Renal cortical epithelial cell (primary cell): ENCODE measurements around the gene PJA1. TPM values are rescaled to one million over a fixed set of nuclear protein-coding genes. Genes with fewer than 3 reads are reported as not detected.
A peak's percentile ranks its signal among the peaks of the same experiment; 100 is the strongest.

Source experiments
- DNase-seq: peaks from one replicate; pipeline ENCODE4 v3.0.0-alpha.2; 2011; ENCODE audit warnings: low read depth
- total RNA-seq: library from RNA; depleted of rRNA; stranded (reverse); fragments of >200 nt; gene quantifications from 2 replicates; pipeline ENCODE4 v1.2.3, GENCODE V29; 2014

PJA1 gene
- total RNA-seq, 1 donor from 2014 or later, result 47.1 TPM

DNA sequence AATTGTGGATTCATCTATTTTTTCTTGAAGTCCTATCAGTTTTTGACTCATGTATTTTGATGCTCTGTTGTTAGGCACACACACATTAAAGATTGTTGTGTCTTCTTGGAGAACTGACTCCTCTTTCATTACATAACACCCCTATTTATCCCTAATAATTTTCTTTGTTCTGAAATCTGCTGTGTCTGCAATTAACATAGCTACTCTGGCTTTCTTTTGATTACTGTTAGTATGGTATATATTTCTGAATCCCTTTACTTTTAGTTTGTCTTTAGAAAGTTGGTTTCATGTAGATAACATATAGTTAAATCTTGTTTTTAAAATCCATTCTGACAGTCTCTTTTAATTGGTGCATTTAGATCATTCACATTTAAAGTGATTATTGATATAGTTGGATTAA is 5.1 kb upstream of the PJA1 start:
- no peak for DNase-seq

DNA sequence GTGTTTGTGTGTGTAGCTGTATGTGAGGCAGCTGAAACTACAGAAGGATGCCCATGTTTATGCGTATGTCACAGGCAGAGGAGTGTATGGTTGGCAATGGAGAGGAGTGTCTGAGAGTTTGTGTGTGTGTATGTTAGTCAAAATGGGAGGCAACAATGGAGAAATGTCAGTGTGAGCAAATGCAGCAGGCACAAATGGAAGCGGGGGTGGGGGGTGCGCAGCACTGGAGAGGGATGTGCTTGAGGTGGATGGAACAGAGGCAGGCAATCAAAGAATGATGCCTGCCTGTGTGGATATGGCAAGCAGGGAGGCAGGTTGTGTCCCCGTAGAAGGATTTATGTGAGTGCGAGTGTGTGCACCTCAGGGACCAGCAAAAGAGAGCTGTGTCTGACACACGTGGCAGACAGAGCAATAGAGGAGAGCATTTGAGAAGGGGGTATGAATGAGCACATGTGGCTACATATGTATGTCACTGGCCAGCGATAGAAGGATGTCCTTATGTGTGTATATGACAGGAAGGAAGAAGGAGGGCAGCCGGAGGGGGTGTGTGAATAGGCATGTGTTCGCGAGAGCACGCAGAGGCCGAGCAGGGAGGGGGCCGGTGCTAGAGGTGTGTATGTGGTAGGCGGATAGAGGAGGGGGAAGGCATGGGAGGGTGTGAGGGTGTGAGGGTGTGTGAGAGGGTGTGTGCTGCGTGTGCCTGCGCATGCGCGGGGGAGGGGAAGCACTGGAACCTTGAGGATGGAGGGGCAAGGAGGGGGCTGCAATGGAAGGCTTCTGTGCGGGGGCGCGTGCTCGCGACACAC is 1.1 kb downstream of the PJA1 start:
- DNase-seq, result no peak

DNA sequence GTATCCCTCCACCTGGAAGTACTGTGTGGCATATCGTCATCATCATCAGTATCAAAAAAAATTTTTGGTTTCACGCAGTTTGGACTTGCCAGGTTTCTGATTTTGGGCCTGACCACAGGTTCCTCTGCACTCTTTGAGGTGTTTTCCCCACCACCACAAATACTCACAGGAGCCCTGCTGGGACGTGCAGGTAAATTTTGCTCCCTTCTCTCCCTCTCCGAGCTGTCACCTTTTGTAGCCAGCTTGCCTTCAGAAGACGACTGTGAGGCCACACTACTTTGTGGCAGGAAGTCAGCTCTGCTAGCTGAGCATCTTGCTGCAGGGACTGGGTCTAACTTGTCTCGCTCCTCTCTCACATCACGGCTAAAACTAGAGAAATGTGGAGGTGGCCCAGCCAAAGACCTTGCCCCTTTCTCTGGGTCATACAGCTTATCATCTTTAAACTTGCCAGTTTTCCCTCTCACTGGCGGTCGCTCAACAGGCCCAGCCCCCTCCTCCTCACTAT is 2.8 kb downstream of the PJA1 start:
- no peak for DNase-seq

DNA sequence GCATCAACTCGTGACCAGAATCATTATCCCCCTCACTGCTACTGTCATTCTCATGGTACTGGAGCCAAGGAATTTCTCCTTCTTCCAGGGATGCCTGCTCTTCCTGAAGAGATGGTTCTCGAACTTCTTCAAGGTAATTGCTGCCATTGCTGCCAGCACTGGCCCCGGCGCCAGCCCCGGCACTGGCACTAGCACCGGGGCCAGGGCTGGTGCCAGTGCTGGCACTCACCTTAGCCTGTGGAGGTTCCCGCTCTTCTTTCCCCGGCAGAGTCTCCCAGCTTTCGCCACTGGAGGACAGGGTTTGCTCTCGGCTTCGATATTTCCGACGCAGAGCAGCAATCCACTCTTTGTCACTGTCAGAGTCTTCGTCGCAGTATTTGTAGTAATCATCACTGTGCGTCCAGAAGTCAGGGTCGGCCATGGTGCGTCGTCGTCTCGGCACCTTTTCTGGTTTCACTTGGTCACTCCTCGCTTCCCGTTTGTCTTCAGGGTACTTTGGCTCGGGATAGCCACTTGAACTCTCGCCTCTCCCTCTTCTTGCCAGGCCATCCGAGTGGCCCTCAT is 3.4 kb downstream of the PJA1 start:
- no peak for DNase-seq

DNA sequence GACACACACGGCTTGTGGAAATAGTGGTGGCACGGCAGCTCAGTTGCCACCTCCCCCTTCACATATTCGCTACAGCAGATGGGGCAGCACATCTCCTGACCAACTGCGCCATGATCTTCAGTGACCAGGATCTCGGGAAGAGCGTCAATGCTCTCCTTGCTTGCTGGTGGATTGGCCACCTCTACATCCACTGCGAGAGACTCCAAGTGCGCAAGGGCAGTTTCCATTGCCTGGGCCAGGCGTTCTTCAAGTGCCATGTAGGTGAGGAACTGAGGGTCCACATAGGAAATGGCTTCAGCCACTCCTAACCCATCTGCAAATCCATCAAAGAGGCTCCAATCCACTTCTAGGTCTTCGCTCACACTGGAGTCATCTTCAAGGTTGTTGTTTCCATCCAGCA is 3.9 kb downstream of the PJA1 start:
- no peak for DNase-seq

DNA sequence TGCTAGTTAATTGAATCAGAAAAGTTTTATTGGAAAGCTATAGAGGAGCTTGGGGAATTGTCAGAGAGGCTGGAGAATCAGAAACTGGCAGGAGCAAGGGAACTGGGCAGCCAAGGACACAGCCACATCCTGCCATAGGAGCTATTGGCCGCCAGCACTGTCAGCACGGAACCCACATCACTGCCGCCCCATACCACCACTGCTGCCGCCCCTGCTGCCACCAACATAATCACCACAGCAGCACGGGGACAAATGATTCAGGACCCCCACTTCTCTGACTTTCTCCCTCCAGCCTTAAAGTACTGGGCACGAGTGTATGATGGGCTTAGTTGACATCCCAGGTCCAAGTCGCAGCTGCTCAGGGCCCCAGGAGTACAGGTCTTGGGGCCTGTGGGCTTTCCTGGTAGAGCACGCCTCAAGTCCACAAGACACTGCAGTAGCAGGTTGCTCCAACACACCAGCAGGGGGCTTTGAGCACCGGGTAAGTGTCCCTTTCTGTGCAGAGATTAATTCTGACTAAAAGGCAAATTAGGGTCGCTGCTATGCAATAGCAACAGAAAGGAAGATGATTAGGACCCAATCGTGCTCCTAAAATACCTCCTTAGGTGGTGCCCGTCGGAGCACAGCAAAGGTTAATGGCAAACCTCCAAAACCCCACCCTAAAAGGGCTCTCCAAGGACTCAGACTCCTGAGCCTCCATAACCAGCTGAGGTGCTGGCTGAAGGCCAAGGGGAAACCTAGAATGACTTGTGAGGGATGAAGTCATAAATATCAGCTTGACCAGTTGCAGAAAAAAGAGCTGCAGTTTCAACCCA is 6.9 kb downstream of the PJA1 start:
- peak; percentile 84 for DNase-seq

DNA sequence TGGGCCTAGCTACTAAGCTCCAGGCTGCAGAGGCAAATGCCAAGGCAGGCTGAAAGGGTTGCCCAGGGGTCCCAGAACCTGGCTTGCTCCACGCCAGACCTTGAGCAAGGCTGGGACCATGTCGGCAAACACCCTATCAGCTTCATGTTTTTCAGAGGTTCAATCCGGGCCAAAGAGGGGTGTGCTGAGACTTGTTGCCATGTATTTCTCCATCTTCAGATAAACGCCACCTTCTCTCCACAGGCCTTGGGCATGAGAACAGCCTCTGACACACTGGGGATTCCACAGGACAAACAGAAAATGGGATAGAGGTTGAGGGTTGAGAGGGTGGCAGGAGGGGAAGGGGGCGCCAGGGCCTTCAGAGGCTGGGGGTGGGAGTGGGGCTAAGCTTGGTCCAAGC is 8.6 kb downstream of the PJA1 start:
- DNase-seq, result no peak

DNA sequence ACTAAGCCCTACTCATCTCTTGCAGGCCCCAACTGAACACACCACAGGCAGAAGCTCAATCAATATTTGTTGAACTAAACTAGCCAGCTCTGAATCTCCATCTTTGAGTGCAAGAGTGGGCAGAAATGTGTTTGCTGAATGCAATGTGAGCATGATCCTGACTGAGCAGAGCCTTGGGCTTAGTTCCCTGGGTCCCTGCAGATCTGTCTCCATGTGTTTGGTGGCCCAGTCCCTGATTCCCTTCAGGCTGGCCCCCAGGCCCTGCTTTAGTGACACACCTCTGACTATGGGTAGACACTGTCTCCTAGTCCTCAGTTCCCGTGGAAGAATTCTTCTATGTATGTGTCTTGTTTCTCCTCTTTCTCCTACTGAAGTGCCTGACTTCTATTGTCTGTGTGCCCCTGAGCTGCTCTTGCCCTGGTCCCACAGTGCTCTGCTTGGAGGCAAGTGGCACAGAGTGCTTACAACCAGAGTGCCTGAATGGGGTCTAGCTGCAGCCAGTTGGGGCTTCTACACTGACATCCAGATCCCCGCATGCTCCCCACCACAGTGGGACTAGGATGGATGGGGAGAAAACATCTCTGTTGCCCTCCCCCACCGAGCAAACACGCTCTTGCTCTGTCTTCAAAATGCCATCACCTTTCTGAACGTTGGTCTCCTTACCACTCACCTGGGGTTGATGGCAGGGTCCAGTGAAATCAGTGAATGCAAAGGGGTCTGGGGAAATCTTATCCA is 9.3 kb downstream of the PJA1 start:
- DNase-seq, result no peak

DNA sequence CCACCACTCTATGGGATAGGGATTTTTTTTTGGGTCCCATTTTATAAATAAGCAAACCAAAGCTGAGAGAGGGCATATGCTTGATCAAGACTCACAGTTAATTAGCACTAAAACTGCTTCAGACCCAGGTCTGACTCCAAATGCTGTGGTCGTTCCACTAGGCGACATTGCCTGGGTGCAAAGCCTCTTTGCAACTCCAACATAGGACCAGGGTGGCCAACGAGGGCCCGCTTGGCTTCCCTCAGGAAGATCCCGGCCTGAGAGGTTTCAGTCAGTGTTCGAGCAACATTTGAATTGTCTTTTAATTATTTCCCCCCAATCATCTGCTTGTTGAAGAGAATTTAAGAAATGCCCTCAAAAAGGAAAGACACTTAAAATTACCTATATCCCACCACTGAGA is 11.2 kb downstream of the PJA1 start:
- DNase-seq, result no peak

DNA sequence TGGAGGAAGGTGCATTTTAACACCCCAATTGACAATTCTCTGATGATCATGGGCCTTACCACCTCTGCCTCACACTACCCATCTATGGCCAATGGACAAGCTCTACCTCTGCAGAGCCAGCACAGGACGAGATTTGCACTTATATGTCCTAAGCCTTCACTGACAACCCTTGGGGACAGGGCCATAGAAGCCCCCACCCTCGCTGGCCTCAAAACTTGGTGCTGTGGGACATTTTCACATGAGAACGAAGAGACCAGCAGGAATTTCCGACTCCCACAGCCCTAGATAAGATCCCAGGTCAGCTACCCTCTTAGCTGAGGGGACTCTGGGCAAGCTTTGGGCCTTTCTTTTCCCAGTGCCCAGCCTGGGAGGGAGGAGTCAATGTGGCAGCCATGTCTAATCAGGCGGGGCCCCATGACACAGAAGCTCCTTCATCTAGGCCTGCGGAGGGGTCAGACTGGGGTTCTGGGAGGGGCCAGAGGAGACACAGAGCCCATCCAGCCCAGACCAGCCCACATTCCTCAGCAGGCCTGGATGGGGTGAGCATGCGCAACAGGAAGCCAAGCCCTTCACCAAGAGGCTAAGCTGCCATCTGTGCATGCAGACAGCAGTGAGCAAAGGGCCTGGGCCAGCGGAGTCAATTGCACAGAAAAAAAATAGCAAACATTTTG is 12.1 kb downstream of the PJA1 start:
- no peak for DNase-seq

DNA sequence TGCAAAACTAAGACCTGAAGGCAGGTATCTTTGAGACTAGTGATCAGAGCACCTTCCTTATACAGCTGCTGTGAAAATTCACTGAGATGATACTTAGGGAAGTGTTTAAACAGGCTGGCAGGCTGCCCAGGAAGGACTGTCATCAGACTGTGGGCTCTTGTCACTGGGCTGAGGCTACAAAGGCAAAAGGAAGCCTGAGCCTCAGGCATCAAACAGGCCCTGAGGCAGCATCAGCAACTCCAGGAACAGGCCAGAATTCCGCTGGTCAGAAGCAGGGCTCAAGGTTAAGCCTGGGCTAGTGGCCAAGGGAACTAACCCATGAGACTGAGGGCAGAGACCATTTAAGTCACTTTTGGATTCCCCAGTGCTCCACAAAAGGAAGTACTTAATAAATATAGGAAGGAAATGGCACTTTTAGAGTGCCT is 12.8 kb downstream of the PJA1 start:
- peak; percentile 48 for DNase-seq

DNA sequence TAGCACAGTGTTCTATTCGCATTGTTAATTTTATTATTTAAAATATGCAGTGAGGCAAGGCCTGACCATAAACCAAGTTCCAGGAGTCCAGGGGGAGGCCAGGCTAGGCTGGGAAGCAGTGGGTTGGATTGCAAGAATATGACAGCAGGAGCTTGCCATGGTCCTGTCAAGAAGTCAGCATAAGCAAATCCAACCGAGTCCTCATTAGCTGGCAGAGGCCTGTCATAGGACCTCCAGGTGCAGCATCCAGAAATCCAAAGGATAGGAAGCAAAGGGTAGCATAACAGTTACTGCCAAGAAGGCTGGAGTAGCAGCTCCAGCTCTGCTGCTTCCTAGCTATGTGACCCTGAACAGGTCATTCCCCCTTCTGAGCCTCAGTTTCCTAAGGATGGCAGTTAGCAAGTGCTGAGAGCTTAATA is 13.4 kb downstream of the PJA1 start:
- no peak for DNase-seq

DNA sequence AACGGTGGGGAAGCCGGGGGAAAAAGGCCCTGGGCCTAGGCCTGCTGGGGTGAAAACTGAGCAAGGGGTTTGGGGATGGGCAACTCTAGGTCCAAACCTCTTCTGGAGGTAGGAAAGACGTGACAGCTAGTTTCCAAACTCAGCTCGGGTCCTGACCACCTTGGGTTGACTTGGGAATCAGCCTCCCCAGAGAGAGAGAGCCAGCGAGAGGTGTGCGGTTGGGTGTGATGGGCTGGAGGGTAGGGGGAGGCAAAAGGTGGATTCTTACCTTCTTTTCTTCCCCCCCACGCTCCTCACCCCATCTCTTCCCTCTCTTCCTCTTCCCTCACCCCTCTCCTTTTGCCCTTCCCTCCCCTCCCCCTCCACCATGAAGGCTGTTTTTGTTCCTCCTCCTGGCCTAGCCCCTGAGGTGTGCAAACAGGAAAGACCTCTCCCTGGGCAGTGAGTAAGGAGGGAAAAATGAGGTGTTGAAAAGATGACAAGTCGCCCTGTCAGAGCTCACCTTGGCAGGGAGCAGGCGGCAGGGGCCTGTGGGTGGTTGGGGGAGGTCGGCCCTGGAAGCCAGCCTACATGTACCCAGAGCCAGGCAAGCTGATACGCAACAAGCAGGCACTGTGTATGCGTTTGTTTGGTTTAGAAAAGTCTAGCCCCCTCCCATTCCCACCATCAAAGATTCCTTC is 14.8 kb downstream of the PJA1 start:
- peak; percentile 39 for DNase-seq

DNA sequence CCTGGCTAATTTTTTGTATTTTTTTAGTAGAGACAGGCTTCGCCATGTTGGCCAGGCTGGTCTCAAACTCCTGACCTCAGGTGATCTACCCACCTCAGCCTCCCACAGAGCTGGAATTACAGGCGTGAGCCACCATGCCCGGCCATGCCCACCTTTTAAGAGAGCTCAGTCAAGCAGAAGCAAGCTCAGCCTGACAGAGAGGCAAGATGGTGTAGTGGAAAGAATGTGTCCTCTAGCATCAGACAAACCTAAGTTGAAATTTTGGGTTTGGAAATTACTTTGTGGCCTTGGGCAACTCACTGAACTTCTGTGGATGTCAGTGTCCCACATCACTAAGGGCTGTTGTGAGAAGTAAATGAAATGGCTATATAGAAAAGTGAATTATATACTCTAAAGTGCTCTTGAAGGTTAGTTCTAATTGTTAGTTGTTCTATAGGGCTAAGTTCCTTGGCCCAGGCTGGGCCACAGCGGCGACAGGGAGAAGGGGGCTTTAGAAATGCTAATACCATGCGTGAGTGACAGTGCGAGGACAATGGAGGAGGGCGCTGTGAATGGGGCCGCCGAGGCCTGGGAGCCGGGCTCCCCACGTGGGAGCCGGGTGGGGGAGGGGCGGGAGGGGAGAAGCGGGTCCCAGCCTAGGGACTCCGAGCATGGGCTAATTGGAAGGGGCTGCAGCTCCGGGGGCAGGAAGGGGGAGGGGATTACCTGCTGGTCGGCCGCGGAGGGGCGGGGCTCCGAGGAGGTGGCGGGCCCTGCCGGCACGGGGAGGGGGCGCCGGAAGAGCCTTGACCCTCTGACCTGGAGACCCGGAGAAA is 15.6 kb downstream of the PJA1 start:
- DNase-seq, result no peak

DNA sequence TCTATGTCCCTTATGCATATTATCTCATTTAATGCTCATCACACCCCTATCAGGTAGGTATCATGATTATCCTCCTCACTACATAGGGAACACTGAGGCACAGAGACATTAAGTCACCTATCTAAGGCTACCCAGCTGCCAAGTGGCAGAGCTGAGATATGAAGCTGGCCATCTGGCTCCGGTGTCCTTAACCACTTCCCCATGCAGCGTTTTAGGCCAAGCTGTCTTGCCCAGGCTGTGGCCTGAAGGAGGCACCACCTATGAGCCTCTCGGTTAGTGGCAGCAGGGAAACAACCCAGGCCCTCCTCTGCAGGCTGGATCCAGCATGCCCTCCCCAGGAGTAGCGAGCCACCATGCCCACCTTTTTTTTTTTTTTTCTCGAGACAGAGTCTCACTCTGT is 16.3 kb downstream of the PJA1 start:
- DNase-seq, result no peak

DNA sequence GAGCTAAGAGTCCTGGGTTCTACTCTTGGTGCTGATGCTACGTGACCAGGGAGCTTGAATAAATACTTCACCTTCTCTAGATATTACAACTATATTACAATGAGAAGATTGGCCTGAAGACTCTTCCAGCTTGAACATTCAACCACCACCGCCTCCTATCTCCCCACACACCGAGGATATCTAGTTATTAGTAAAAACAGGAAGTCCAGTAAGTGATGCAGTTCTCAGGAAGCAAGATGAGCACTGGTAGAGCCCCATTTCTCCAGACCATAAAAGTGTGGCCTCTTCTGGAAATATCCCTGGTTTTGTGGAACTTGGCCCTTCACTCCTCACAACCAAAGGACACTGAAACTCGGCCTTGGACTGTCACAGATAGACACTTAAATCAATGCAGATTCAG is 18.5 kb downstream of the PJA1 start:
- DNase-seq, result no peak

DNA sequence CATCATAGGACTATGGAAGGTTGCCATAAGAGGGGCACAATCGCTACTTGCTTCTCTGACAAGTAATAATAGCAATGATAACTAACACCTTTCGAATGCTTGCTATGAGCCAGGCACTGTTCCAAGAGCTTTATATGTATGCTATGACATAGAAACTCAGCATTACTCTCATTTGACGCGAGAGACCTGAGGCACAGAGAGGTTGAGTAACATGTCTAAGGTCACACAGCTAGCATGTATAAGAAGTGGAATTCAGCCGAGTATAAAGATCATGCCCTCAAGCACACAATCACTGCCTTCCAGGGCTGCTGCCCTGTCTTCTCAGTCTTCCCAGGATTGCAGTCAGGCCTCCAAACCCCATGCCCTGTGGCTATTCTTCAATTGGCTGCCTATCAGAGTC is 19.5 kb downstream of the PJA1 start:
- DNase-seq, result no peak

DNA sequence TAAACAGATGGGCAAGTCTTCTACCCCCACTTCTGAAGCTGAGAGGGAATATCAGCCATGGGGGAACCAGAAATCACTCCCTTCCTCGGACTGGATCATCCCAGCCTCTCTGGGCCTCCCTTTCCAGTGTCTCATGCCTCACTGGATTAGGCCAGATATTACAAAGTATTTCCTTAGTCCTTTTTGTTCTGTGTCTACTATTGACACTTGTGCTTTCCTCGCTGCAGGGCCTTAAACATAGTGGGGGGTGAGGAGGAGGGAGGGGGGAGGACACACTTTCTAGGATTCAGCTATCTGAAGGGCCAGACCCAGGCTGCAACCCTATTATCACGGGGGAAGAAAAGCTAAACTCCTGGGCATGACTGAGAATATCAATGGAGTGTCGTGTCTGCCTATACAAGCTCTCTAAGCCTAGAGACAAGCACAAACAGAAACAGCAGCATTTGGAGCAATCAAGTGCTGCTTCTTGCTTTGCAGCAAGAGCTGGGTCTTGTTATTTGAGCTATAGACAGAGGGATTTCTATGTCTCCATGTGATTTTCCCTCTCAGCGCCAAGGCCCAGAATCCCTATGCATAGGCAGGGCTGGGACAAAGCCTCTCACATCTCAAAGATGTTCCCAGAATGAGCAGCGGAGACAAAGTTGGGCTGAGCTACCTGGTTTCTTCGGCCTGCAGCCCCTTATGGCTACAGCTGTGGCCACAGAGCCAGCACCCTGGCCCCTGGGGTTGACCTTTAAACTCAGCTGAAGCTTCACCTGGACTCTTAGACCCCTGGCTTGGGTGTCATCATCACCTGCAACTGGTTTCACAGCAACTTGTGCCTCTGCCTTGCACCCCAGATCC is 20.2 kb downstream of the PJA1 start:
- DNase-seq, result no peak

DNA sequence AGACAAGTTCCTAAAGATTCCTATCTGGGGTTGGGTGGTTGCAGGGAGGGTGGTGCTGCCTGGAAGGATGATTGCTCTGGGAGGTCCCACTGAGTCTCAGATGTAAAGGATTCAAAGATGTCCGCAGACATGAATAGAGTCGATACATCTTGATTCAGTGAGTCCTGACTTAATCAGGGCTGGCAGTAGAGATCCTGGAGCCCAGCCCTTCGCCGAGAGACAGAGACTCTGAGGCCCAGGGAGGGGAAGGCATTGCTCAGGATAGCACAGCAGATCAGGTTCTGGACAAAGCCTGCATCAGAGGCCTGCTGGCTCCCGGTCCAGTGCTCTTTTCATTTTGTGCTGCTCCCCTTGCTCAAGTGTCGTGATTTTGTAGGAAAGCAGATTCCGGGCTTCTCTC is 21.7 kb downstream of the PJA1 start:
- no peak for DNase-seq
